Skin of body (tissue), 2 donors: ENCODE data around the gene STX1A. TPM values are rescaled to one million over a fixed set of nuclear protein-coding genes. Genes with fewer than 3 reads are reported as not detected.
A peak's percentile ranks its signal among the peaks of the same experiment; 100 is the strongest.
"Not testable (repeated sequence)": the region's sequence is repeated elsewhere in the genome, so short reads cannot be mapped to it uniquely, and the experiment has no call there.

Experiments used
- DNase-seq: peaks from one replicate; lab custom pipeline; 2025; lab: John Stamatoyannopoulos, UW
- total RNA-seq: library from RNA; depleted of rRNA; stranded (reverse); fragments of >200 nt; gene quantifications from one replicate; pipeline ENCODE4 v1.2.3, GENCODE V29; 2014

Gene STX1A
- total RNA-seq, 1 donor from 2014 or later, result 8.5 TPM

DNA sequence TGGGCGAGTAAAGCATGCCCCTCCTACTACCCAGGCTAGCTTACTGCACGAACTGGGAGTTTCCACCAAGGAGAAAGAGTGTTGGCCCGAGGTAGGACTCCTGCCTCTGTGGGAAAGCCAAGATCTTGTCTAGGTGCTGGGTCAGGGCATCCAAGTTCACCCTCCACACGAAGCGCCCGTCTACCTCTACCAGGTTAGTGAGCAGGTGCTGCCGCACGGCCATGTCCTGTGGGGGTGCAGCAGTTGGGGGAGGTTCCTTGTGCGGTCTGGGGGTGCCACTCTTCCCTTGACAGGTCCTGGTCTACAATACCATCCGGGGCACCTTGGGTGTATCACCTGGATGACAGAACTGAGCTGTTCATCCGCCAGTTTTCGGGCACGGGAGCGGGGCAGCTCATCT, 17.4 kb upstream of the STX1A start:
- no peak for DNase-seq

- DNase-seq, result no peak
Measured at GRCh38 chr7:73735528-73735905, 16.0 kb upstream of the STX1A start.

DNA sequence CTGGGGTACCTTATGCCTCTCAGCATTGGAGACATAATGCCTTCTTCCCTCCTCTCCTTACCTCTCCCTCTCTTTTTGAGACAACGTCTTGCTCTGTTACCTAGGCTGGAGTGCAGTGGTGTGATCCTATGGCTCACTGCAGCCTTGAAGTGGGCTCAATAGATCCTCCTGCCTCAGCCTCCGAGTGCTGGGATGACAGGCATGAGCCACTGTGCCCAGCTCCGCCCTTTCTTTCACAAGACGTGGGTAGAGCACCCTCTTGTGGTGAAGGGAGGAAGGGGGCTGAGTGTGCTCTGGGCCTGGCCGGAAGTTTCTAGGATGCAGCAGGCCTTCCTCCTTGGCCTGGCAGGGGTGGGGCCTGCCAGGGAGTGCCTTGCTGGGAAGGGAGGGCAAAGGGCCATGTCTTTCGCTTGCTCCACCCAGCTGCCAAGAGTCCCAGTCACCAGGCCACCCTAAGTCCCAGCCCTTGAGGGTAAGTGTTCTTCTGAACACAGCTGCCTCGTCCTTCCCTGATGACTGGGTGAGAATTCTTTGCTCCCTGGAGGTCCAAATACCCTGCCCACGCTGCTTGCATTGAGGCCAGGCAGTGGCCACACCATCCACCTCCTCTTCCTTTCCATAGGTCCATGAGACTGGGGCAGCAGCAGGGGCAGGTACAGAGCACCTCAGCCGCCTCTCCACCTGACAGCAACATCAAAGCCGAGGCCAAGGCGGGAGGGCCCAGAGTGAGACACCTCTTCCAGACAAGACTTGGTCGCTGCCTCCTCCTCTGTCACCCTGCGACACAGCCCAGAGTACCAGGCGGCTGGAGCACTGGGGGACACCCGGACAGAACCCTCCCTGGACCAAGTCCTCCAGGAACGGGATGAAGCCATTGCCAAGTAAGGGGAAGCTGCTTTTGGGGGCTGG, 15.4 kb upstream of the STX1A start:
- DNase-seq, result no peak

- no peak for DNase-seq
Measured at GRCh38 chr7:73732397-73732796, 12.9 kb upstream of the STX1A start.

DNA sequence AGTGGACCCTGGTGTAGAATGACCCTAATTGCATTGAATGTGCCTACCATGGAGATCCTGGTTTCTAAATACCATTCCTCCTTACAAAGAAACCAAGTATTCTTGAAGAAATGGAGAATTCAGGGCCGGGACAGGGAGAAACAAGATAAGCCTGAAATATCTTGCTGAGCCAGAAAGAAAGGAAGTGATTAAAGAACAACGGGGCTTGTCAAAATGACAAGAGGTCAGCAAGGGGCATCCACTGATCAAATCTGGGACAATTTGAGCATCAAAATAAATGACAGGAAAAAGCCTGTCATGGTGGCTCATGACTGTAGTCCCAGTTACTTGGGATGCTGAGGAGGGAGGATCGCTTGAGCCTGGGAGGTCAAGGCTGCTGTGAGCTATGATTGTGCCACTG, 11.0 kb upstream of the STX1A start:
- DNase-seq, result no peak

DNA sequence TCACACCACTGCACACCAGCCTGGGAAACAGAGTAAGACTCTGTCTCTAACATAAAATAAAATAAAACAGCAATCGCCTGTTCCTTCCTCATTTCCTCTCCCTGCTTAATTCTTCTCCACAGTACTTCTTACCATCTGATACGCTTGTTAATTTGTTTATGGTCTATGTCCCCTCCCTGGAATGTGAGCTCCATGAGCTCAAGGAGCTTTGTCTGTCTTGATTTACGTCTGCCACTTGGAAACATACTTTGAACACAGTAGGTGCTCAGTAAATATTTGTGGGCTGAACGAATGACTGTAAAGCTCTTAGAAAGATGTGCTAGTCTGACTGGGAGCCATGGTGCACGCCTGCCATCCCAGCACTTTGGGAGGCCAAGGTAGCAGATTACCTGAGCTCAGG, 9.1 kb upstream of the STX1A start:
- no peak for DNase-seq

DNA sequence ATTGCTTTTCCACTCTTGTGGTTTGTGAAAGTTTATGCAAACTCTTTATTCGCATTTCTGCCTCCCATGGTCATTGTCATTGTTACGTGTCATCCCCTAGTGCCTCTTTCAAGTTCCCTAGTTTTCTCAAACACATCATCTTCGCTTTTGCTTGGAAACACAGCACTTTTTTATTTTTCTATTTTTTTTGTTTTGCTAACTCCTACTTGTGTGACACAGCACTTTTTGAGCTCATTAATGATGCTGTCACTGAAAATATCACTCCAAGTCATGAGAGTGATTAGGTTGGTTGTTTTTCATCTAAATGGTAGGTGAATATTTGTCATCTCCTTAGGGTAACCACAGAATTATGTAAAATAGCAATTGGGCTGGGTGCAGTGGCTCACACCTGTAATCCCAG, 8.5 kb upstream of the STX1A start:
- no peak for DNase-seq

- DNase-seq, result no peak
Measured at GRCh38 chr7:73726083-73726466, 6.6 kb upstream of the STX1A start.

DNA sequence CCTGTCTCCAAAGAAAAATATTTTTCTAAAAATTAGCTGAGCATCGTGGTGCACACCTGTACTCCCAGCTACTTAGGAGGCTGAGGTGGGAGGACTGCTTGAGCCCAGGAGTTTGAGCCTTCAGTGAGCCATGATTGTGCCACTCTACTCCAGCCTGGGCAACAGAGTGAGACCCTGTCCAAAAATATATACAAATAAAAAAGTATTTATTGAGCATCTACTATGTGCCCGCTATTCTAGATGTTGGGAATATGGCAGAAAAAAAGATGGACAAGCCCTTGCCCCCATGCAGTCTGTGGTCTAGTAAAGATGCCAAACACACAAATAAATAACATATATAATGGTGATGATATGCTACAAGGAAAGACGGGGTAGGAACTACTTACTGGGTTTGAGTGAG, 4.3 kb upstream of the STX1A start:
- no peak for DNase-seq

DNA sequence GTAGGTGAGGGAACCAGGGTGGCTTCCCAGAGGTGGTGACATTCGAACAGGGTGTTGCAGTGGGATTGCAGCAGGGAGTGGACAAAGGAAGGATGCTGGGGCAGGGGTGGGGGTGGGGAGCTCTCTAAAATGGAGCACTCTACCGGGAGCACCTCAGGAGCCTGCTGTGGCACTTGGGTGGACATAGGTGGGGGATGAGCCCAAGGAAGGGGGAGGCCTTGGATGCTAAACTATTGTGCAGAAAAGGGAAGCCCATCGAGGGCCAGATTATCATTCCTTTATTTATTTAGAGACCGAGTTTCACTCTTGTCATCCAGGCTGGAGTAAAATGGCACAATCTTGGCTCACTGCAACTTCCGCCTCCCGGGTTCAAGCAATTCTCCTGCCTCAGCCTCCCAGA, 3.3 kb upstream of the STX1A start:
- no peak for DNase-seq

DNA sequence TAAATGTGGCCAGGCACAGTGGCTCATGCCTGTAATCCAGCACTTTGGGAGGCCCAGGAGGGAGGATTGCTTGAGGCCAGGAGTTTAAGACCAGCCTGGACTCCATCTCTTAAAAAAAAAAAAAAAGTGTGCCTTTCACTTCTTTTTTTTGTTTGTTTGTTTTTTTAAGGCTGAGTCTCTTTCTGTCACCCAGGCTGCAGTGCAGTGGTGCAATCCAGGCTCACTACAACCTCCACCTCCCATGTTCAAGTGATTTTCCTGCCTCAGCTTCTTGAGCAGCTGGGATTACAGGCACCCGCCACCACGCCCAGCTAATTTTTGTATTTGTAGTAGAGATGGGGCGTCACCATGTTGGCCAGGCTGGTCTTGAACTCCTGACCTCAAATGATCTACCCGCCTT, 2.7 kb upstream of the STX1A start:
- DNase-seq, result not testable (repeated sequence)

DNA sequence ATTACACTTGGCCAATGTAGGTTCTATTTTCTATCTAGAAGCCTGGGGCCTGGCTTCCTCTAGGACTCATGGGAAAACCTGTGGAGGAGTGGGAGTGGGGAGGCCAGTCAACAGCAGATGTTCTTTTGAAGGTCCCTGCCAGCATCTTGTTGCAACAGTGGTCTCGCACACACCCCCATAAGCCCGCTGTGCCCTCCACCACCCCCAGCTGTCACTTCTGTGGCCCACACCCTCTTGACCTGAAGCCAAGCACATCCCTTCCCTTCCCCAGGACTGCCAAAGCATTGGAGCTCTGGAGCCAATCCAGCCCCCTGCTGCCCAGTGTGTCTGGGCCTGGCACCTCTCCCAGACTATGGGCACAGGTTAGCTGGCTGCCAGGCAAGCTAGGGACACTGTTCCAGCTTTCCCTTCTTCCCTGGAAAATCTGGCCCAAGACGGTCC, 1.9 kb upstream of the STX1A start:
- DNase-seq, result no peak

- not testable (repeated sequence) for DNase-seq
Measured at GRCh38 chr7:73720443-73720842, 974 bp upstream of the STX1A start.

GRCh38 chr7:73719806-73720169, 319 bp upstream of the STX1A start:
- DNase-seq, result no peak

DNA sequence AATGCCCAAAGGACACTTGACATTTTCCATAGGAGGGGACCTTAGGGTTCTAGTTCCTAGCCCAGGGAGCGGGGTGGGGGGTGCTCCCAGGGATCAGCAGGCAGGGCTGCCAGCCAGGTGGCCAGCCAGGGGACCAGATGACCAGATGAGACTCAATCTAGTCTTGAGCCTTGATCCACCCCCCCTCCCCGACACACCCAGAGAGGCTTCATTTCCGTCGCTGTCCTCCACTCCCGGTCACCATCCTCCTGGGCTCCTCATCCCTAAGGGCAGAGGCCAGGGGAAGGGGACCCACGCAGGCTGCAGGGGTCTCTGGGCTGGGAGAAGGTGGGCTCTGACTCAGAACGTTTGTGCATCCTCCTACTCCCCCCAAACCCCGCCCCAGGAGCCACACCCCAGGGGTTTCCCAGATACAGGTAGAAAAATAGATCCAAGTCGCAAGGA, 1.0 kb downstream of the STX1A start:
- DNase-seq, result no peak

DNA sequence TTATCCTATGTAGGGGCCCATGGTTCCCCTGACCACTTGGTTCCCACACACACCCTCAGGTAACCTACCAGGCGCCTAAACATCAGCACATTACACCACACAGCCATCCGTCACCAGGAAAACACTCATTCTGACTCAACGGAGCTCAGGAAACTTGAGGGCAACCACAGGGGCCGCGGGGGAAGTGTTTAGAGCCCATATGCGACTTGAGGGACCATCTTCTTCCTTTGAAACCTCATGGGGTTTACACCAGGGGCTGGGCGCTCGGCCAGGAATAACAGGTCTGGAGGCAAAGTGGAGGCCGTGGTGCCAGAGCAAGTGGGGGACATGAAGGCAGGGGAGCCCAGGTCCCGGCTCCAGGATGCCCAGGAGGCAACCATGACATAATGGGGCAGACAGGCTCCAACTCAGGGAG, 1.5 kb downstream of the STX1A start:
- no peak for DNase-seq

DNA sequence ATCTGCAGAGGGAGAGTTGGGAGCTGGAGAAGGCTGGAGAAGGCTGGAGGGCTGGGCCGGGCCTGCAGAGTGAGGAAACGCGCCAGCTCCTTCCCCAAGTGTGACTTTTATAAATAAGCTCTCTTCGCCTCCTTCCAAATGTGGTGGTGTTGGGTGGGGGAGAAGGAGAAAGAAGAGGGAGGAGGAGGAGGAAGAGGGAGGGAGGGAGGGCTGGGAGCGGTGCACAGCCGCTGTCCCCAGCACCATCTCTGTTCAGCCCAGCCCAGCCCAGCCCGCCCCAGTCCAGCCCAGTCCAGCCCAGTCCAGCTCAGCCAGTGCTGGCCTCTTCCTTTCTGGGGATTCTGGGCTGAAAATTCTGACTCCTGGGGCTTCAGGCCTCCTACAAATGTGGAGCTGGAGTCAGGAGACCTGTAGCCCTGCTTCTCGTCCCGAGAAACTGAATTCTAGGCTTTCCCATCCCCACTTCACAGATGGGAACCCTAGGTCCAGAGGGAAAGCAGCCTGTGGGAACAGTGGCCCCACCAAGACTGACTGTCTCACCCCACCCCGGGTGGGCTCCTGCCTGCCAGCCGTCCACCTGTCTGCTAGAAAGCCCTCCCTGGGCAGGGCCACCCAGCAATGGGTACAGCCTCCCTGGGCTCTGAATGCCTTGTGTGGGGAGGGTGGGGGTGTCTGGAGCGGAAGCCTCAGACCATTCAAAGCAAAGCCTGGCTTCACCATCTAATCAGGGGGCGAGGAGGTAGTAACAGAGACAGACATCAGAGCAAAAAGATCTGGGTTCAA, 2.3 kb downstream of the STX1A start:
- DNase-seq, result no peak

DNA sequence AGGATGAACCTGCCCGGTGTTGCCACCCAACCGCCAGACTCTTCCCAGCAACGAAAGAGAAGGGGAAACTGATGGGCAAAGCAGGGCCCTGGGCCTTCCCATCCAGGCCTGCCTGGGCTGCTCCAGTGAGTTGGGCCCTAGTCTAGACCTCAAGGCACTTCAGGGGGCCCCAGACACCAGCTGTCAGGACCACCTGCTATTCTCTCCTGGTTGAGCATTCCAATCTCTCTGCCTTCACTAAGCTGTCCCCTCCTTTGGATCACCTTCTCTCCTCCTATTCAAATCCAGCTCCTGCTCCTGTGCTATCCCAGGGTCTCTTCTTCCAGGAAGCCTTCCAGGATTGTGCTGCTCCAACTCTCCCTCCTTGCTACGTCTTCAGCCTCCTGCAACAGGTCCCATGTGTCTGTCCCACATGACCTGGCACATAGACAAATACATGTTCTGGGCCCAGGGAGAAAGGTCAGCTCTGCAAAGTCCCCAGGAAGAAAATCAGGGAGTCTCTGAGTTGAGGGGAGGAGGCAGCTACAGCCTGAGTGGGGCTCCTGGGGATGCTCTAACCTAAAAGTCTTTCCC, 3.1 kb downstream of the STX1A start:
- DNase-seq, result no peak

- DNase-seq, result peak; percentile 41
Measured at GRCh38 chr7:73715648-73716317, 3.7 kb downstream of the STX1A start.

GRCh38 chr7:73713319-73713718, 6.2 kb downstream of the STX1A start:
- not testable (repeated sequence) for DNase-seq

- DNase-seq, result no peak
Measured at GRCh38 chr7:73712773-73713172, 6.7 kb downstream of the STX1A start.
